ENCODE results near the gene RAB24.
"Not testable (repeated sequence)": the region's sequence is repeated elsewhere in the genome, so short reads cannot be mapped to it uniquely, and the experiment has no call there.

RAB24 gene

GRCh38 chr5:177310332-177310731, 6.8 kb upstream of the RAB24 start:
- TF ChIP-seq CTCF (IDR thresholded peaks at IDR 0.05; ENCODE audit: low read depth, low read length): no peak
- H3K4me3 ChIP-seq (ENCODE audit: low read depth, low read length): peak overlapping the region; percentile 66

- no peak overlapping the region for H3K4me3 ChIP-seq (ENCODE audit: low read depth, low read length)
- TF ChIP-seq CTCF (IDR thresholded peaks at IDR 0.05; ENCODE audit: low read depth, low read length): peak; percentile 74
Observed at GRCh38 chr5:177309351-177310191, 6.1 kb upstream of the RAB24 start.

GRCh38 chr5:177308740-177309139, 5.2 kb upstream of the RAB24 start:
- TF ChIP-seq CTCF (IDR thresholded peaks at IDR 0.05; ENCODE audit: low read depth, low read length): no peak
- no peak overlapping the region for H3K4me3 ChIP-seq (ENCODE audit: low read depth, low read length)

GRCh38 chr5:177307544-177308363, 4.2 kb upstream of the RAB24 start:
- no peak overlapping the region for H3K4me3 ChIP-seq (ENCODE audit: low read depth, low read length)
- no peak for TF ChIP-seq CTCF (IDR thresholded peaks at IDR 0.05; ENCODE audit: low read depth, low read length)

- H3K4me3 ChIP-seq (ENCODE audit: low read depth, low read length): no peak overlapping the region
- TF ChIP-seq CTCF (IDR thresholded peaks at IDR 0.05; ENCODE audit: low read depth, low read length): no peak
Observed at GRCh38 chr5:177306674-177307543, 3.4 kb upstream of the RAB24 start.

GRCh38 chr5:177306103-177306640, 2.7 kb upstream of the RAB24 start:
- H3K4me3 ChIP-seq (ENCODE audit: low read depth, low read length): not testable (repeated sequence)

Measured in WI38 (cell line).